Activated T-cell treated with anti-CD3 and anti-CD28 coated beads for 1 hour (primary cell): ENCODE data around the gene CD55.
"Not testable (repeated sequence)": the region's sequence is repeated elsewhere in the genome, so short reads cannot be mapped to it uniquely, and the experiment has no call there.

Experiments used
- DNase-seq: peaks from one replicate; pipeline ENCODE4 v3.0.0-alpha.2; 2020; ENCODE audit warnings: low read depth

The CD55 gene

GRCh38 chr1:207306023-207306422 is 15.5 kb upstream of the CD55 start:
- no peak for DNase-seq

DNA sequence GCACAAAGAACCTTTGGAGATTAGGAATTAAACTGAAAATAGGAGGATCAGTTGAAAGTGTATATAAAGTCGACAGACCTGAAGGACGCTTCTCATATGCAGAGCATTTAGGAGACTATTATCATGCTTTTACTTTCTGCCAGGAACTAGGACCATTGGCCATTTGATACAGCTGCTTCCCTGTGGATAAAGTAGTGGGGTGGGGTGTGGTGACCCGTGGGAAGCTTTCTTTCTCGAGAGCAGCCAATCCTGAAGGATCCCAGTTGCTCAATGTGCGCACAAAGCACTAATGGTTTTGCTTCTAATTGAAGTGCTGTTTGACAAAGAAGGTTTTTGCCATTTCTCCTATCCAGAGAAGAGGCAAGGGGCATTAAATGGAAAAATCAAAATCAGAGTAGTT is 14.9 kb upstream of the CD55 start:
- no peak for DNase-seq

GRCh38 chr1:207308451-207309190 is 12.9 kb upstream of the CD55 start:
- DNase-seq, result no peak

- no peak for DNase-seq
Measured at GRCh38 chr1:207309745-207310273, 11.7 kb upstream of the CD55 start.

DNA sequence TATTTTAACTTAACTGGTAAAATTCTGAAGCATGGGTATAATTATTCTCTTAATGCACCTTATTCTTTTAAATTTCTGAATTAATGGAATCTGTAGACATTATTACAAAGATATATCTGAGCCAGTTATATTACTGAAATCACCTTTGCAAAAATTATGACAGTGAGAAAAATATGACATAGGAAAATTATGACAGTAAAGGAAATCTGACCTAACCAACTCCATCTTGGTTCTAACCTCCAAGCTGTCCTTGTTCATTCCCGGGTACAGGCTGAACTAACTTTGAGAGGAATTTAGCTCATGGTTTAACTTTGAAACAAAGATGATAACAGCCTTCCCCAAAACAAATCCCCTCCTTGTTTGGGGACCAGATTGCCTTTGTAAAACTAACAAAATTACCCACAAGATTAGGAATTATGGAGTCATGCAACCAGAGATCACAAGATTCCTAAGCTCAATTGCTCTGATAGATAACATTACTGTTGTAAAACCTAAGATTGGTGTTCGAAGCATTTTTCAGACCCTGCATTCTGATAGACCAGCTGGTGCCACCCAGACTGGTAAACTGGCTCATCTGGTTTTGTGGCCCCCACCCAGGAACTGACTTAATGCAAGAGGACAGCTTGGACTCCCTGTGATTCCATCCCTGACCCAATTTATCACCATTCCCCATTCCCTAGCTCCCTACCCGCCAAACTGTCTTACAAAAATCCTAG is 9.4 kb upstream of the CD55 start:
- DNase-seq, result no peak

DNA sequence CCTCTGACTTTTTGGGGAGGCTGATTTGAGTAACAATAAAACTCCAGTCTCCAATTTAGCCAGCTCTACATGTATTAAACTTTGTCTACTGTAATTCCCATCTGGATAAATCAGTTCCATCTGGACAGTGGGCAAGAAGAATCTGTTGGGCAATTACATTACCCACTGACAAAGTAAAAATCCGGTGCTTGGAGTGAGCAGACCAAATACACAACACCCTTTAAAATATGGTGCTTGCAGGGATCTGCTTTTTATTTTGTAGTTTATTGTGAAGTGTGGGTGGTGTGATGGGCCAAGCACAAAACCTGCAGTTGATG is 8.9 kb upstream of the CD55 start:
- no peak for DNase-seq

- DNase-seq, result no peak
Measured at GRCh38 chr1:207313131-207313530, 8.3 kb upstream of the CD55 start.

- DNase-seq, result no peak
Measured at GRCh38 chr1:207314816-207315215, 6.7 kb upstream of the CD55 start.

- DNase-seq, result no peak
Measured at GRCh38 chr1:207315435-207315834, 6.0 kb upstream of the CD55 start.

- DNase-seq, result no peak
Measured at GRCh38 chr1:207316141-207316540, 5.3 kb upstream of the CD55 start.

GRCh38 chr1:207316622-207317391 is 4.7 kb upstream of the CD55 start:
- no peak for DNase-seq

- no peak for DNase-seq
Measured at GRCh38 chr1:207317561-207317960, 3.9 kb upstream of the CD55 start.

DNA sequence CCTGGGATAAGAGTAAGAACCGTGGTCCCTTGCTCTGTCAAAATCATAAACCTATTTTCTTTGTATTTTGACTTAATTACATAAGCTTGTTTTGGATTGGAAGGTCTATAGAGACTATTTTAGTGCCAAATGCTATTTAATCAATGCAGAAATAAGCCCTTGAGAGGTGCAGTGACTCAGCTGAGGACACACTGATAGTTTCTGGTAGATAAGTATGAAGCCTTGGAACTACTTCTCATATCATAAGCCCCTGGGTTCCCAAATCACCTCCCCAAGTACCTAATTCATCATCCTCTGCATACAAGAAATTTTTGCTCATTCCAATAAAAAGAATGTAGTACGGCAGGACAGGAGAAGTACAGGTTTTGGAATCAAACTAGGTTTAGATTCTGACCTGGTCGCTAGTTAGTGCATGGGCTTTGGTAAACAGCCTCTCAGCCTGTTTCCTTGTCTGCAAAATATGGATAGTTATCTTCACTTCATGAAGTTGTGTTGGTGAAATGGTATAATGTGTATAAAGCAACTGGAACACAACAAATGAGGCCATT is 3.3 kb upstream of the CD55 start:
- no peak for DNase-seq

- DNase-seq, result no peak
Measured at GRCh38 chr1:207319199-207319598, 2.3 kb upstream of the CD55 start.

GRCh38 chr1:207320105-207320504 is 1.4 kb upstream of the CD55 start:
- DNase-seq, result not testable (repeated sequence)

DNA sequence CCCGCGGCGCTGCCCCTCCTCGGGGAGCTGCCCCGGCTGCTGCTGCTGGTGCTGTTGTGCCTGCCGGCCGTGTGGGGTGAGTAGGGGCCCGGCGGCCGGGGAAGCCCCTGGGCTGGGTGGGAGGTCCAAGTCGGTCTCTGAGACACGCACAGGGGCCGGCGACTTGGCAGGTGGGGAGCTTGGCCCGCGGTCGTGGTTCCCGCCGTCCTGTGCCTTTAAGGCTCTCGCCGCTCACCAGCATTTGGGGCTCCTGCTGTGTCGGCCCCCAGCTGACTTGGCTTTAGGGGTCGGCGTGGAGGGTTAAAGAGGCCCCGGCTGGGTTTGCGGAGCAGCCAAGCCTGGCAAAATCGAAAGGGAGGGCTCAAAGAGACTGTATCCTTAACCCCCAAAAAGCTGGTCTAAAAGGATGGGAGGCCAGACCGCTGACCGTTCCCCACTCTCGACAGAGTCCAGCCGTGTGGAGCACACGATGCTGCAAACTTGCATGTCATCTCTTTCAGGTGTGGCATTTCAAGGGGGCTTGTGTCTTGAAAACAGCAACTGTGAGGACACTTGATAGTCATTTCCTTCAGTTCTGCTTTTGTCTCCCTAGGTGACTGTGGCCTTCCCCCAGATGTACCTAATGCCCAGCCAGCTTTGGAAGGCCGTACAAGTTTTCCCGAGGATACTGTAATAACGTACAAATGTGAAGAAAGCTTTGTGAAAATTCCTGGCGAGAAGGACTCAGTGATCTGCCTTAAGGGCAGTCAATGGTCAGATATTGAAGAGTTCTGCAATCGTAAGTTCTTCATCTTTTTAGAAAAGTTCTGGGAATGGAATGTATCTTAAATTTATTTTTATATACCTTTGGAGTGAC is 540 bp downstream of the CD55 start:
- DNase-seq, result no peak

- DNase-seq, result no peak
Measured at GRCh38 chr1:207323425-207324225, 2.1 kb downstream of the CD55 start.

GRCh38 chr1:207328004-207328403 is 6.5 kb downstream of the CD55 start:
- DNase-seq, result no peak

DNA sequence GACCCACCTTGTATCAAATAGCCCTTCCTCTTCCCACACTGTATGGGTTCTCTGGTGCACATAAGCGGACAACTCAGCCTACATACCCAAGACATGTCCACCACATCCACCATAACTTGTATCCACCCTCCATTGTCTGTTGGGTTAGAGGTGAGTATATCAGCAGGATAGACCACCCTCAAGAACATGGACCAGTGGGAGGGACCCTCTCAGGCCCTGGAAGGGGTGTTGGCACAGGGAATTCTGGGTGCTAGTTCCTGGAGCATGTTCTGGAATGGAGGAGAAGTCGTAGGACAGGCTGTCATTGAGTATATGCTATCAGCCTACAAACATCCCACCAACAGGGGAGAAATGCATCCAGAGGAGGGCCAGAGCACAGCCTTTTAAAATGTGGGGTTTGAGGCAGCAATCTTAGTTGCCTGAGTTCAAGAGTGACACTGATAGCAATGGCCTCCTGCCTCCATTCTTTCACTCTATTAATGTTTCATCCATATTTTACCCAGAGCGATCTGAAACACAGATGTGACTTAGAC is 7.5 kb downstream of the CD55 start:
- DNase-seq, result no peak

- no peak for DNase-seq
Measured at GRCh38 chr1:207329469-207329868, 8.0 kb downstream of the CD55 start.
